HEK293 (cell line): ENCODE data around the gene ZFP36.

Experiments used
- CTCF ChIA-PET: fragments of 350-600 bp; formaldehyde crosslinking; extraction: SDS; loops from one replicate; lab custom pipeline; 2021; ENCODE audit warnings: antibody characterized with exemption; lab: Yijun Ruan, JAX
- POLR2A ChIA-PET: fragments of 300-600 bp; formaldehyde crosslinking; extraction: SDS; loops from one replicate; lab custom pipeline; 2020; ENCODE audit warnings: antibody characterized with exemption, inconsistent platforms; lab: Yijun Ruan, JAX
- H3K27ac ChIP-seq: fragments of 200-500 bp; sonication (Bioruptor generic); 2 replicates; pipeline ENCODE4 v1.5.1; 2014; ENCODE audit warnings: low read depth, low read length, control low read depth, inconsistent platforms; ENCODE audit errors: extremely low read depth
- H3K36me3 ChIP-seq, 2 experiments: fragments of 200-500 bp in 1 of 2; sonication (Bioruptor generic) in 1 of 2; 1 replicate in 1 of 2; 2 replicates in 1 of 2; pipeline ENCODE4 v1.5.1; 2014 to 2017; ENCODE audit warnings: inconsistent platforms in 2 of 2, low read length in 2 of 2; ENCODE audit not compliant: control insufficient read depth in 2 of 2, insufficient read depth in 1 of 2
- H3K4me1 ChIP-seq: fragments of 200-500 bp; sonication (Bioruptor generic); 2 replicates; pipeline ENCODE4 v1.5.1; 2014; ENCODE audit warnings: mild to moderate bottlenecking, low read length, inconsistent platforms; ENCODE audit not compliant: control insufficient read depth, insufficient read depth
- H3K4me3 ChIP-seq: 2 replicates; pipeline ENCODE4 v1.5.1; 2011; ENCODE audit warnings: low read depth, mild to moderate bottlenecking, control low read depth, low read length, moderate library complexity
- H3K9me3 ChIP-seq: fragments of 200-500 bp; sonication (Bioruptor generic); 2 replicates; pipeline ENCODE4 v1.5.1; 2014; ENCODE audit warnings: low read depth, low read length, inconsistent platforms; ENCODE audit not compliant: control insufficient read depth, insufficient read depth
- AEBP2 ChIP-seq: fragments of 450-650 bp; formaldehyde crosslinking; IDR thresholded peaks from 2 replicates; pipeline ENCODE4 v1.5.1; 2016; ENCODE audit warnings: missing biosample characterization, missing genetic modification characterization, borderline replicate concordance
- HOXA7 ChIP-seq: sonication (generic); formaldehyde crosslinking; IDR thresholded peaks from 2 replicates; pipeline ENCODE4 v1.8.1; 2022; ENCODE audit warnings: missing genetic modification reagents, borderline replicate concordance
- KLF17 ChIP-seq: fragments of 450-650 bp; formaldehyde crosslinking; IDR thresholded peaks from 2 replicates; pipeline ENCODE4 v1.5.1; 2016; ENCODE audit warnings: missing biosample characterization, missing genetic modification characterization
- SCRT1 ChIP-seq: fragments of 450-650 bp; formaldehyde crosslinking; IDR thresholded peaks from 2 replicates; pipeline ENCODE4 v1.5.1; 2016; ENCODE audit warnings: missing biosample characterization, missing genetic modification characterization, borderline replicate concordance
- SP3 ChIP-seq: fragments of 450-650 bp; formaldehyde crosslinking; IDR thresholded peaks from 2 replicates; pipeline ENCODE4 v1.5.1; 2016; ENCODE audit warnings: missing biosample characterization, missing genetic modification characterization
- TCF7L2 ChIP-seq: IDR thresholded peaks from 2 replicates; pipeline ENCODE4 v1.6.1; 2011; ENCODE audit warnings: low read depth, mild to moderate bottlenecking, inconsistent platforms, low read length, moderate library complexity, borderline replicate concordance
- ZBTB21 ChIP-seq: fragments of 450-650 bp; formaldehyde crosslinking; IDR thresholded peaks from 2 replicates; pipeline ENCODE4 v1.5.1; 2017; ENCODE audit warnings: missing biosample characterization, missing genetic modification characterization
- ZEB2 ChIP-seq: fragments of 450-650 bp; formaldehyde crosslinking; IDR thresholded peaks from 2 replicates; pipeline ENCODE4 v1.5.1; 2016; ENCODE audit warnings: missing biosample characterization, missing genetic modification characterization
- ZIC2 ChIP-seq: fragments of 450-650 bp; formaldehyde crosslinking; IDR thresholded peaks from 2 replicates; pipeline ENCODE4 v1.5.1; 2016; ENCODE audit warnings: missing biosample characterization, missing genetic modification characterization
- ZNF10 ChIP-seq: fragments of 450-650 bp; formaldehyde crosslinking; IDR thresholded peaks from 2 replicates; pipeline ENCODE4 v1.5.1; 2017; ENCODE audit warnings: missing biosample characterization, missing genetic modification characterization
- ZNF112 ChIP-seq: fragments of 450-650 bp; formaldehyde crosslinking; IDR thresholded peaks from 2 replicates; pipeline ENCODE4 v1.5.0; 2017; ENCODE audit warnings: missing biosample characterization, missing genetic modification characterization
- ZNF202 ChIP-seq: fragments of 450-650 bp; formaldehyde crosslinking; IDR thresholded peaks from 2 replicates; pipeline ENCODE4 v1.5.1; 2016; ENCODE audit warnings: missing biosample characterization, missing genetic modification characterization, borderline replicate concordance
- ZNF223 ChIP-seq: fragments of 450-650 bp; formaldehyde crosslinking; IDR thresholded peaks from 2 replicates; pipeline ENCODE4 v1.5.1; 2016; ENCODE audit warnings: missing biosample characterization, missing genetic modification characterization
- ZNF341 ChIP-seq: fragments of 450-650 bp; formaldehyde crosslinking; IDR thresholded peaks from 2 replicates; pipeline ENCODE4; 2016; ENCODE audit warnings: low read depth, missing biosample characterization, missing genetic modification characterization
- ZNF404 ChIP-seq: fragments of 450-650 bp; formaldehyde crosslinking; IDR thresholded peaks from 2 replicates; pipeline ENCODE4 v1.5.1; 2017; ENCODE audit warnings: missing biosample characterization, missing genetic modification characterization
- ZNF416 ChIP-seq: fragments of 450-650 bp; formaldehyde crosslinking; IDR thresholded peaks from 2 replicates; pipeline ENCODE4 v1.5.1; 2016; ENCODE audit warnings: missing biosample characterization, missing genetic modification characterization
- ZNF518A ChIP-seq: fragments of 450-650 bp; formaldehyde crosslinking; conservative IDR thresholded peaks from 2 replicates; pipeline ENCODE4 v1.5.1; 2016; ENCODE audit warnings: low read depth, missing biosample characterization, missing genetic modification characterization
- ZNF548 ChIP-seq: fragments of 450-650 bp; formaldehyde crosslinking; IDR thresholded peaks from 2 replicates; pipeline ENCODE4 v1.5.1; 2016; ENCODE audit warnings: missing biosample characterization, missing genetic modification characterization
- ZNF629 ChIP-seq: fragments of 450-650 bp; formaldehyde crosslinking; IDR thresholded peaks from 2 replicates; pipeline ENCODE4 v1.5.1; 2017; ENCODE audit warnings: missing biosample characterization, missing genetic modification characterization
- ZNF664 ChIP-seq: fragments of 450-650 bp; formaldehyde crosslinking; IDR thresholded peaks from 2 replicates; pipeline ENCODE4 v1.5.1; 2016; ENCODE audit warnings: missing biosample characterization, missing genetic modification characterization
- ZNF776 ChIP-seq: fragments of 450-650 bp; formaldehyde crosslinking; IDR thresholded peaks from 2 replicates; pipeline ENCODE4 v1.5.0; 2017; ENCODE audit warnings: missing biosample characterization, missing genetic modification characterization, borderline replicate concordance
- ZNF791 ChIP-seq: fragments of 450-650 bp; formaldehyde crosslinking; IDR thresholded peaks from 2 replicates; pipeline ENCODE4 v1.5.1; 2016; ENCODE audit warnings: missing biosample characterization, missing genetic modification characterization
- ZNF792 ChIP-seq: fragments of 450-650 bp; formaldehyde crosslinking; IDR thresholded peaks from 2 replicates; pipeline ENCODE4 v1.5.1; 2016; ENCODE audit warnings: missing biosample characterization, missing genetic modification characterization
- ZSCAN4 ChIP-seq: fragments of 450-650 bp; formaldehyde crosslinking; IDR thresholded peaks from 2 replicates; pipeline ENCODE4 v1.5.1; 2017; ENCODE audit warnings: missing biosample characterization, missing genetic modification characterization
- TF ChIP-seq, protein P1 (sequence below): fragments of 450-650 bp; formaldehyde crosslinking; IDR thresholded peaks from 2 replicates; pipeline ENCODE4 v1.5.1; 2016; ENCODE audit warnings: missing biosample characterization, missing genetic modification characterization

Gene ZFP36

DNA sequence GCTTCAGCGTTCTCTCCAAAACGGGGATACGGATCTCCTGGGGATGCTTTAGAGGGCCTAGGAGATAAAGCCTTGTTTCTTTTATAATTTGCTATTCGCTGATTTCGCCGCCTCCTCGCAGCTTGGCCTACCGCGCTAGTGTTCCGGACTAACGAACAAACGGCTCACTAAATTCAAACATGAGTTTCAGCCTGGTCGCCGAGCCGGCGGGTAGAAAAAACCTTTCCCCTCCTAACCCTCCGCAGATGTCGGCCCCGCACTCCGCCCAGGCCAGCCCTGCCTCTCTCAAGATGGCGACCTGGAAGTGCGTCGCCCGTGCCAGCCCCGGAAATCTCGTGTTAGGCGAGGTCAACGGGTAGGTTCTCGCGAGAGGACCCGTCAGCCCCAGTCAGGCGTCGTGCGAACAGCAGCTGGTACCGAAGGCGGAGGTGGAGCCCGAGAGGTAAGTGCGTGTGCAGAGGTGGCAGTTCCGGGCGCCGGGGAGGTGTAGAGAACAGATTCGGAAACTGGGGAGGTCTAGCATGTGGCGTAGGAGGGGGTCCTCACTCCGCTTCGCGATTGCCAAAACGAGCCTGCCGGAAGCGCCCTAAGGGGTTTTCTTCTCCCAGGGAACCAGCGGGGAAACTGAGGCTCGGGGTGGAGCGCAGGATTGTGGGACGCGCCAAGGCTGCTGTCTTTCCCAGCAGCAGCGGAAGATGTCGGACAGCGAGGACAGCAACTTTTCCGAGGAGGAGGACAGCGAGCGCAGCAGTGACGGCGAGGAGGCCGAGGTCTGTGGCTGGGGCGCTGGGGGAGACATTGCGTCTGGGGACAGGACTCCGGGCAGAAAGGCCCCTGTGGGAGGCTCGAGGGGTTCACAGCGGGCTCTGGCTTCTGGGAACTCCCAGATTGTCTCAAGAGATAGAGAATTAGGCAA, 38.8 kb downstream of the ZFP36 start, which contains the start of gene SUPT5H (continued):
- TF ChIP-seq, protein P1, sequence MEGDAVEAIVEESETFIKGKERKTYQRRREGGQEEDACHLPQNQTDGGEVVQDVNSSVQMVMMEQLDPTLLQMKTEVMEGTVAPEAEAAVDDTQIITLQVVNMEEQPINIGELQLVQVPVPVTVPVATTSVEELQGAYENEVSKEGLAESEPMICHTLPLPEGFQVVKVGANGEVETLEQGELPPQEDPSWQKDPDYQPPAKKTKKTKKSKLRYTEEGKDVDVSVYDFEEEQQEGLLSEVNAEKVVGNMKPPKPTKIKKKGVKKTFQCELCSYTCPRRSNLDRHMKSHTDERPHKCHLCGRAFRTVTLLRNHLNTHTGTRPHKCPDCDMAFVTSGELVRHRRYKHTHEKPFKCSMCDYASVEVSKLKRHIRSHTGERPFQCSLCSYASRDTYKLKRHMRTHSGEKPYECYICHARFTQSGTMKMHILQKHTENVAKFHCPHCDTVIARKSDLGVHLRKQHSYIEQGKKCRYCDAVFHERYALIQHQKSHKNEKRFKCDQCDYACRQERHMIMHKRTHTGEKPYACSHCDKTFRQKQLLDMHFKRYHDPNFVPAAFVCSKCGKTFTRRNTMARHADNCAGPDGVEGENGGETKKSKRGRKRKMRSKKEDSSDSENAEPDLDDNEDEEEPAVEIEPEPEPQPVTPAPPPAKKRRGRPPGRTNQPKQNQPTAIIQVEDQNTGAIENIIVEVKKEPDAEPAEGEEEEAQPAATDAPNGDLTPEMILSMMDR (tag by site-specific recombination), result peak; percentile 61
- TF ChIP-seq ZNF792 (tag by site-specific recombination), result peak; percentile 88; the same call in 1 of the 2 replicates
- TF ChIP-seq ZNF416 (tag by site-specific recombination), result 0 out of 2 replicates have a peak, but pooled peaks have one; percentile 52
- peak; percentile 93 for TF ChIP-seq ZNF629 (tag by site-specific recombination)
- TF ChIP-seq ZEB2 (tag by site-specific recombination), result peak; percentile 94
- TF ChIP-seq ZNF664 (tag by site-specific recombination), result no peak; the same call in 1 of the 2 replicates
- peak; percentile 100 for TF ChIP-seq ZNF341
- TF ChIP-seq ZSCAN4, result peak; percentile 48; the same call in 1 of the 2 replicates
- no peak for TF ChIP-seq ZNF112 (tag by site-specific recombination)
- TF ChIP-seq ZNF202 (tag by site-specific recombination), result no peak
- TF ChIP-seq SP3 (tag by site-specific recombination), result peak; percentile 95
- TF ChIP-seq ZNF223 (tag by site-specific recombination), result peak; percentile 41; the same call in 1 of the 2 replicates
- TF ChIP-seq KLF17 (tag by site-specific recombination), result peak; percentile 87
- no peak for TF ChIP-seq TCF7L2
- TF ChIP-seq AEBP2, result no peak
- TF ChIP-seq ZNF791, result peak; percentile 10; the same call in 1 of the 2 replicates
- TF ChIP-seq ZNF548, result 0 out of 2 replicates have a peak, but pooled peaks have one; percentile 24
- peak; percentile 42 for TF ChIP-seq ZIC2 (tag by site-specific recombination)
- TF ChIP-seq ZNF404 (tag by site-specific recombination), result no peak

DNA sequence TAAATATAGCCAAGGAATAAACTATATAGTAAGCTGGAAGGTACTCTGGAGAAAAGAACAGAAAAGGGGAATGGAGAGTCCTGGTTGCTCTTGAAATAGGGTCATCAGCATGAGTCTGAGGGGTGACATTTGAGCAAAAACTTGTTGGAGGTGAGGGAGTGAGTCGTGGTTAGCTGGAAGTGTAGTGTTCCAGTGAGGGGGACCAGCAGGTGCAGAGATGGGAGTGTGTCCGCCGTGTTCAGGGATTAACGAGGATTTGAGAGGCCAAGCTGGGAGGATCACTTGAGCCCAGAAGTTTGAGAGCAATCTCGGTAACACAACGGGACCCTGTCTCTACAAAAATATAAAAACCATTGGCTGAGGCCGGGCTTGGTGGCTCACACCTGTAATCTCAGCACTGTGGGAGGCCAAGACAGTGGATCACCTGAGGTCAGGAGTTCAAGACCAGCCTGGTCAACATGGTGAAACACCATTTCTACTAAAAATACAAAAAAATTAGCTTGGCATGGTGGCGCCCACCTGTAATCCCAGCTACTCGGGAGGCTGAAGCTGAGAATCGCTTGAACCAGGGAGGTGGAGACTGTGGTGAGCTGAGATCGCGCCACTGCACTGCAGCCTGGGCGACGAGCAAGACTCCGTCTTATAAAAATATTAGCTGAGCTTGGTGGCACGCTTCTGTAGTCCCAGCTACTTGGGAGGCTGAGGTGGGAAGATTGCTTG, 39.9 kb downstream of the ZFP36 start:
- peaks cover 23% of the 10 kb centered on the region for H3K4me1 ChIP-seq
- POLR2A ChIA-PET, result interaction anchor here (0.6 to 8.1 kb wide), 6 partner anchors 11 to 387 kb away, joined by 3 to 199 read pairs (median 10); partner anchors contain the start of genes DYRK1B, EID2B and RPS16
- no peaks in the 10 kb centered on the region; the same call in 1 of the 2 replicates for H3K9me3 ChIP-seq
- H3K27ac ChIP-seq, result peak overlapping the region; percentile 98
- CTCF ChIA-PET, result interaction anchor here (0.6 to 3.5 kb wide), 7 partner anchors 24 to 461 kb away, joined by 3 to 12 read pairs (median 8); partner anchors contain the start of gene EID2B
- peak overlapping the region; percentile 57 for H3K4me3 ChIP-seq
- H3K36me3 ChIP-seq, result peaks cover 40 to 66% of the 10 kb centered on the region in 2 experiments
- TF ChIP-seq ZNF518A (tag by site-specific recombination) (no peak), ZNF10 (tag by site-specific recombination) (0 out of 2 replicates have a peak, but pooled peaks have one; percentile 59), HOXA7 (no peak), SCRT1 (tag by site-specific recombination) (peak; percentile 31; the same call in 1 of the 2 replicates), ZNF776 (tag by site-specific recombination) (no peak), ZBTB21 (tag by site-specific recombination) (no peak)
